HG02884 (cell line): Measurements from ENCODE around the gene PTPN20.

Experiments
- ATAC-seq: cut with Tn5 transposase; IDR thresholded peaks from one replicate; pipeline ENCODE4 v1.9.1; 2021; ENCODE audit warnings: mild to moderate bottlenecking, moderate library complexity; ENCODE audit not compliant: unreplicated experiment

Gene PTPN20

GRCh38 chr10:47046321-47047126, 135.3 kb downstream of the PTPN20 start:
- ATAC-seq, result no peak

- no peak for ATAC-seq
Observed at GRCh38 chr10:47047127-47047504, 135.9 kb downstream of the PTPN20 start.

DNA sequence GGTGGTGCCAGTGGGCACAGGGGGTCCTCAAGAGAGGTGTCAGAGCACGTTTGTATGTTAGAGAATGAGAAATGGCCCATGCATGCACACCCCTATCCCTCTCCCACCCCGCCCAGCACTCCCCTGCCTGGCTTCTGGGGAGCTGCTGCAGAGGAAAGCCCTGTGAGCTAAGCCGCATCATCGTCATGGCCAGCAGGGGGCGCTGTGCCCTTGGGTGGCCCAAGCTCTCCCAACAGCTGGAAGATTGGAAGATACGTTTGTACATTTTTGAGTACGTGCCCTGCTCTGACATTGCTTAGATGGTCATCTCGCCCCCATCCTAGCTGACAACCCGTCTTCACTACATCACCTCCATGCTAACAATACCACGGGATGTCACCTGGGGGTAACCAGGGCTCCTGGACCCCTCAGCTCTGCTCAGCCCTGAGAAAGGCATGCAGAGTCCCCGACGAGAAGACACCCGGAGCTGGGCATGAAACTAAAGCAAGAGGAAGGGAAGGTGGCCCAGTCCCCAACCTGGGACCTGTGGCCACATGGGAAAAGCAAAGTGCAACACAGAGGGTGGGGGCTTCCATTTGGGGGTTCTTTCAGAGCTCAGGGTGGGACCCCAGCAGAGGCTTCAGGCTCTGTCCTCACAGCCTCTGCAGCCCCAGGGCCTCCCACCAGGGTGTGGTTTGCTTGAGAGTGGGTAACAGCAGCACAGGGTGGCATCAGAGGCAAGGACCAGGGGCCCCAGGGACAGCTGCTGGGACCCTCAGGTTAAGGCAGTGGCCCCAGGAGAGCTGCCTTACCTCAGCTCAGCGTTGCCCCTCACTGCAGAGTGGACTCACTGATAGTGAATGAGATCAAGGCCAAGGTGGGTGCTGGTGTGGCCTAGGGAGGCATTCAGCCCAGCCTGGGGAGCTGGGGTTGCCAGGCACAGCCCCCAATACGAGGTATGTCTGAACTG, 136.6 kb downstream of the PTPN20 start:
- no peak for ATAC-seq

DNA sequence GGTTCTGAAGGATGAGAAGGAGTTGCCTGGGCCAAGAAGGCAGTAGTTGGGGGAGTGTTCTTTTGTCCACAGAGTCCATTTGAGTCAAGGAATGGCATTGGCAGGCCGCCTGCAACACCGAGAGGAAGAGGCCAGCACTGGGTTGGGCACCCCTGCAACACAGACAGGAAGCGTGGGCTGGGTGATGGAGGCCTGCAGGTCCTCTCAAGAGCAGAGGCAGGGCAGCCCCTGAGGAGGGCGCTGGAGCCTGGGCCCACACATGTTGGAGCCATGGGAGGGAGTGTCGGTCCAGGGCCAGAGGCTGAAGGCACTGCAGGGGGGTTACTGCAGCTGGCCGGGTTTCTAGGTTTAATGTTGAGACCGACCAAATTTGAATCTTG, 137.3 kb downstream of the PTPN20 start:
- no peak for ATAC-seq

DNA sequence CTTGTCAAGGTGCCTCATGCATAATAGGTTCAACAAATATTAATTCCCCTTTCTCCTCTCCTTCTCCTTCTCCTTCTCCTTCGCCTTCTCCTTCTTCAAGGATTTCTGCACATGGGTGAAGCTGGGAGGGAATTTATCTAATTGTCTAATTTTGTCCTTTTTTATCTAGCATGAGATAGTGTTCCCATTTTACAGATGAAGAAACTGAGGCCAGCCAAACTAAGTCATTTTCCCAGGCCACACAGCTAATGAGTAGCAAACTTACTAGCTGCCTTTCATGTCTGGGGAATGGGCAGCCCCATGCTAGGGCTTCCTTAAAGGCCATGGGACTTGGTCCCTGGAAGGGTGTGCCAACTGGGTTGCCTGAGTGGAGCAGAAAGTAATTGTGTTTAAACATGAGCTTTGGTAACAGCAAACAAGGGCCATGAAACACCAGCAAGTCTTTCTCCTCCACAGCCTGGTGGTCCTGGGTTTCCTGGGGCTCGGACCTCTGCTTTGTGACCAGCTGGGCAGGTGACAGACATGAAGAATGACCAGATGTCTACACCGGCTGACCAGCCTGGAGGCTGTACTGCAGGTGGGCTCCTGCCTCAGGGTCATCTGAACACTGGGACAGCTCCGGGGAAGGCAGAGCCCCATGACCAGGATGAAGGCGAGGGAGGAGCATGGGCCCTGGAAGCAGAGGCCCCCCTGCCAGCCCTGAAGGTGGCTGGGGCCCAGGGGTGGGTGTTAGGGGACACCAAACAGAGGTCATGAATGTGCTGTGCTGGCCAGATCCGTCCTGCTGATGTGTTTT, 138.0 kb downstream of the PTPN20 start:
- no peak for ATAC-seq

- no peak for ATAC-seq
Observed at GRCh38 chr10:47049906-47050305, 138.7 kb downstream of the PTPN20 start.

DNA sequence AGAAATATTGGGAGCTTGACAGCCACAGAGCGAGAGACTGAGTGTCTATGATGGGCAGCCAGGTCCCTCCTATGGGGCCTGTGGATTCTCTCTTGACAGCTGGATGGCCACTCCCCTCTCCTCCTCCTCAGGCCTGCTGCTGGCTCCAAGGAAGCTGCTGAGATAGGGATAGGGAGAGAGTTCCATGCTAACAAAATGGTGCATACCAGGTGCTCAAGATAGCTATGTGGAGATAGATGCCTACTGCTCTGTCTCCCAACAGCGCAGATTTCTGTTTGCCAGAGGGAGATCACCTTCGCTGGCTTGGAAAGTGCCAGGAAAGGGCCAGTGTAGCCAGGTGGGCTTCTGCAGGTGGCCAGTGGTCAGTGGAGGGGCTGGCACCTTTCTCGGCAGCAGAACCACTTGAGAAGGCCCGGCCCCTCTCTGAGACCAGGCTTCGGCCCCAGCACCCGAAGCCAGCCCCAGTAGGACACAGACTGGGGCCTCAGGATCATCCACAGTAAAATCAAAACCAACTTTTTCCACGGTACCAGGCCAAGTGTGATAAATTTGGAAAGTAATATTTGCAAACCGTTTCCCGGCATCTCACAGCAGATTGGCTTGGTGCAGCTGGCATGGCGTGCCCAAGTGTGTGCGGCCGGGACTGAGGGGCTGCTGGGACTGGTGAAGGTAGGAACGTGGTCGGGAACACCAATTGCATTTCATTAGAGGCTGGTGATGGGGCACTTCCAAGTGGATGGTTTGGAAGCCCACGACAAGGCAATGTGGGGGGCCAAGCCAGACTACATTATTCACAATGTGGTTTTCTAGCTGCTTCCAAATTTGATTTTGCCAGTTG, 139.6 kb downstream of the PTPN20 start:
- ATAC-seq, result no peak

GRCh38 chr10:47051741-47052238, 140.6 kb downstream of the PTPN20 start:
- ATAC-seq, result no peak
